Measurements from ENCODE around the gene HYCC1.

Gene HYCC1

GRCh38 chr7:23016345-23017253 is 2.7 kb upstream of the HYCC1 start:
- Histone ChIP-seq H3K9ac (ENCODE audit: low read depth, low read length) (no peak overlapping the region), H3K27me3 (ENCODE audit: control insufficient read depth, insufficient read depth, low read length) (no peaks in the 10 kb centered on the region), H3K27ac (ENCODE audit: low read depth, low read length) (no peak overlapping the region), H3K36me3 (ENCODE audit: control insufficient read depth, insufficient read depth, low read length) (no peaks in the 10 kb centered on the region), H3K4me3 (ENCODE audit: low read depth, low read length) (no peak overlapping the region), H3K9me3 (ENCODE audit: control insufficient read depth, insufficient read depth, low read length) (no peaks in the 10 kb centered on the region), H3K4me1 (ENCODE audit: control insufficient read depth, insufficient read depth, low read length) (peaks cover 22% of the 10 kb centered on the region)

GRCh38 chr7:23014681-23015080 is 751 bp upstream of the HYCC1 start:
- H3K9me3 ChIP-seq (ENCODE audit: control insufficient read depth, insufficient read depth, low read length) = no peaks in the 10 kb centered on the region
- no peaks in the 10 kb centered on the region for H3K27me3 ChIP-seq (ENCODE audit: control insufficient read depth, insufficient read depth, low read length)
- no peak overlapping the region for H3K4me3 ChIP-seq (ENCODE audit: low read depth, low read length)
- peaks cover 41% of the 10 kb centered on the region for H3K4me1 ChIP-seq (ENCODE audit: control insufficient read depth, insufficient read depth, low read length)
- H3K27ac ChIP-seq (ENCODE audit: low read depth, low read length) = no peak overlapping the region
- no peaks in the 10 kb centered on the region for H3K36me3 ChIP-seq (ENCODE audit: control insufficient read depth, insufficient read depth, low read length)
- H3K9ac ChIP-seq (ENCODE audit: low read depth, low read length) = no peak overlapping the region

DNA sequence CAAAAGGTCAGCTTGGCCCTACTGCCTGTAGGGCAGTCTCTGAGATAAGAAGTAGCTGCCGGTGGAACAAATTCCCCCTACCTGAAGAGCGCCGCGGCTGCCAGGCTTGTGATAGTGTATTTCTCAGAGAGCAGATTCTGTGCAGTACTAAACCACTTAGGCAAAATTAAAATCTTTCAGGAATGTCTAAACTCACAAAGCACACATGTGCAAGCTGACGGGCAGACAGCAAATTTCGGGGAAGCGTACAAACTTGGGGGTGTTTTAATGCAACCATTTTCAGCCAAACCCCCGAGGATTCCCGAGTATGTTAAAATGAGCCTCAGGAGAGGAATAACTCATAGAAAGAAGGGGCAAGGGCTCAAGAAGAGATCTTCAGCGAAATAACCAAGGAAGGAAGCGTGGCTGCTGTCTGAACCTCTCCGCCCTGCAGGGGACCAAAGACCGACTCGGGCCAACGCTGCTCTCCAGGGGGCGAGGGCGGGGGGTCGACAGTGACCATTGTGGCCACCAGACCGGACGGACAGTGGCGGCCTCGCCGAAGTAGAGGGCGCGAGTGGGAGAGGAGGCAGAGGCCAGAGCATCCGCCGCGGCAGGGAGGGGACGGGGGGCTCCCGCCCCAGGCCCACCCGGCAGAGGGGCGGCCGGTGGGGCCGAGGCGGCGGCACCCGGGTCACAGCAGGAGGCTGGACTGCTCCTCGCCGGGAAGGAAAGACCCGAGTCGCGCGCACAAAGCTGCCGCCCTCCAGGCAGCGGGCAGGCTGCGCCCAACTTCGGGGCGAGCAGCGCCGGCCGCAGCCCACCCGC is 819 bp downstream of the HYCC1 start:
- H3K27me3 ChIP-seq (ENCODE audit: control insufficient read depth, insufficient read depth, low read length) = no peaks in the 10 kb centered on the region
- peaks cover 41% of the 10 kb centered on the region for H3K4me1 ChIP-seq (ENCODE audit: control insufficient read depth, insufficient read depth, low read length)
- H3K9ac ChIP-seq (ENCODE audit: low read depth, low read length) = peak overlapping the region; percentile 53
- no peaks in the 10 kb centered on the region for H3K9me3 ChIP-seq (ENCODE audit: control insufficient read depth, insufficient read depth, low read length)
- H3K4me3 ChIP-seq (ENCODE audit: low read depth, low read length) = peak overlapping the region; percentile 86
- no peaks in the 10 kb centered on the region for H3K36me3 ChIP-seq (ENCODE audit: control insufficient read depth, insufficient read depth, low read length)
- peak overlapping the region; percentile 87 for H3K27ac ChIP-seq (ENCODE audit: low read depth, low read length)

DNA sequence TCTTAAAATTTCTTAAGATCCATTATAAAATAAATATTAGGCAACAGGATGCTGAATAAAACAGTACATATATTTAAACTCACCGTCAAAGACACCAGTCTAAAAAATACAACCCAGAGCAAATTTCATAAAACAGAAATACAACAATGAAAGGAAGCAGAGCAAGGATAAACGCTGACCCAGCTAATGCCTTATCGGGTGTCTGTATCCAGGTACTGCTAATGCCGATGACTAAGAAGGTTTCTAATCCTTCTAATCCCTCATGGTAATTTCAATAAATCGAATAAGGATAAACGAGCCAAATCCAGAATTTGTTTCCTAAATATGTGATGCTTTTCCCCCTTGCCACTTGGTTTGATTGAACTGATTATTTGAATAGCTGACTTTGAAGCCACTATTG is 1.7 kb downstream of the HYCC1 start:
- Histone ChIP-seq H3K4me1 (ENCODE audit: control insufficient read depth, insufficient read depth, low read length) (peaks cover 41% of the 10 kb centered on the region), H3K27ac (ENCODE audit: low read depth, low read length) (no peak overlapping the region), H3K4me3 (ENCODE audit: low read depth, low read length) (peak overlapping the region; percentile 86), H3K9me3 (ENCODE audit: control insufficient read depth, insufficient read depth, low read length) (no peaks in the 10 kb centered on the region), H3K36me3 (ENCODE audit: control insufficient read depth, insufficient read depth, low read length) (no peaks in the 10 kb centered on the region), H3K27me3 (ENCODE audit: control insufficient read depth, insufficient read depth, low read length) (no peaks in the 10 kb centered on the region), H3K9ac (ENCODE audit: low read depth, low read length) (no peak overlapping the region)

GRCh38 chr7:23011222-23011924 is 2.6 kb downstream of the HYCC1 start:
- Histone ChIP-seq H3K27ac (ENCODE audit: low read depth, low read length) (no peak overlapping the region), H3K4me1 (ENCODE audit: control insufficient read depth, insufficient read depth, low read length) (peaks cover 46% of the 10 kb centered on the region), H3K4me3 (ENCODE audit: low read depth, low read length) (peak overlapping the region; percentile 86; the same call in 1 of the 2 replicates), H3K9me3 (ENCODE audit: control insufficient read depth, insufficient read depth, low read length) (no peaks in the 10 kb centered on the region), H3K36me3 (ENCODE audit: control insufficient read depth, insufficient read depth, low read length) (no peaks in the 10 kb centered on the region), H3K9ac (ENCODE audit: low read depth, low read length) (no peak overlapping the region), H3K27me3 (ENCODE audit: control insufficient read depth, insufficient read depth, low read length) (no peaks in the 10 kb centered on the region)

- Histone ChIP-seq H3K9ac (ENCODE audit: low read depth, low read length) (peak overlapping the region; percentile 8; the same call in 1 of the 2 replicates), H3K4me1 (ENCODE audit: control insufficient read depth, insufficient read depth, low read length) (peaks cover 45% of the 10 kb centered on the region), H3K4me3 (ENCODE audit: low read depth, low read length) (no peak overlapping the region), H3K27ac (ENCODE audit: low read depth, low read length) (peak overlapping the region; percentile 33), H3K36me3 (ENCODE audit: control insufficient read depth, insufficient read depth, low read length) (no peaks in the 10 kb centered on the region), H3K9me3 (ENCODE audit: control insufficient read depth, insufficient read depth, low read length) (no peaks in the 10 kb centered on the region), H3K27me3 (ENCODE audit: control insufficient read depth, insufficient read depth, low read length) (no peaks in the 10 kb centered on the region)
Observed at GRCh38 chr7:23009303-23009702, 4.6 kb downstream of the HYCC1 start.

GRCh38 chr7:23004247-23004520 is 9.7 kb downstream of the HYCC1 start:
- H3K9ac ChIP-seq (ENCODE audit: low read depth, low read length) = no peak overlapping the region
- H3K27ac ChIP-seq (ENCODE audit: low read depth, low read length) = no peak overlapping the region
- no peak overlapping the region for H3K4me3 ChIP-seq (ENCODE audit: low read depth, low read length)
- peaks cover 58% of the 10 kb centered on the region for H3K4me1 ChIP-seq (ENCODE audit: control insufficient read depth, insufficient read depth, low read length)
- no peaks in the 10 kb centered on the region for H3K36me3 ChIP-seq (ENCODE audit: control insufficient read depth, insufficient read depth, low read length)
- H3K27me3 ChIP-seq (ENCODE audit: control insufficient read depth, insufficient read depth, low read length) = no peaks in the 10 kb centered on the region
- no peaks in the 10 kb centered on the region for H3K9me3 ChIP-seq (ENCODE audit: control insufficient read depth, insufficient read depth, low read length)

GRCh38 chr7:23003505-23004246 is 10.3 kb downstream of the HYCC1 start:
- Histone ChIP-seq H3K36me3 (ENCODE audit: control insufficient read depth, insufficient read depth, low read length) (no peaks in the 10 kb centered on the region), H3K9me3 (ENCODE audit: control insufficient read depth, insufficient read depth, low read length) (no peaks in the 10 kb centered on the region), H3K9ac (ENCODE audit: low read depth, low read length) (no peak overlapping the region), H3K27ac (ENCODE audit: low read depth, low read length) (no peak overlapping the region), H3K4me1 (ENCODE audit: control insufficient read depth, insufficient read depth, low read length) (peaks cover 58% of the 10 kb centered on the region), H3K27me3 (ENCODE audit: control insufficient read depth, insufficient read depth, low read length) (no peaks in the 10 kb centered on the region), H3K4me3 (ENCODE audit: low read depth, low read length) (no peak overlapping the region)

DNA sequence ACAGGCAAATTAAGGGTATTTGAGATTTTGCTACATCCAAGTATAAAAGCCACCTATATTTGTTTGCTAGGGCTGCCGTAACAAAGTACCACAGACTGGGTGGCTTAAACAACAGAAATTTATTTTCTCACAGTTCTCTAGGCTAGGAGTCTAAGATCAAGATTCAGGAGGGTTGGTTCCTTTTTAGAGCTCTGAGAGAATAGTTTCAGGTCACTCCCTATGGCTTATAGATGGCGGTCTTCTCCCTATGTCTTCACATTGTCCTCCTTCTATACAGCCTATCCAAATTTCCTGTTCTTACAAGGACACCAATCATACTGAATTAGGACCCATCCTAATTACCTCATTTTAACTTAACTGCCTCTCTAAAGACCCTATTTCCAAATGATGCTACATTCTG is 11.2 kb downstream of the HYCC1 start:
- Histone ChIP-seq H3K4me1 (ENCODE audit: control insufficient read depth, insufficient read depth, low read length) (peaks cover 64% of the 10 kb centered on the region), H3K9me3 (ENCODE audit: control insufficient read depth, insufficient read depth, low read length) (no peaks in the 10 kb centered on the region), H3K36me3 (ENCODE audit: control insufficient read depth, insufficient read depth, low read length) (no peaks in the 10 kb centered on the region), H3K9ac (ENCODE audit: low read depth, low read length) (no peak overlapping the region), H3K27ac (ENCODE audit: low read depth, low read length) (no peak overlapping the region), H3K27me3 (ENCODE audit: control insufficient read depth, insufficient read depth, low read length) (no peaks in the 10 kb centered on the region), H3K4me3 (ENCODE audit: low read depth, low read length) (no peak overlapping the region)

GRCh38 chr7:23001610-23002009 is 12.3 kb downstream of the HYCC1 start:
- Histone ChIP-seq H3K9me3 (ENCODE audit: control insufficient read depth, insufficient read depth, low read length) (no peaks in the 10 kb centered on the region), H3K27ac (ENCODE audit: low read depth, low read length) (no peak overlapping the region), H3K4me1 (ENCODE audit: control insufficient read depth, insufficient read depth, low read length) (peaks cover 67% of the 10 kb centered on the region), H3K36me3 (ENCODE audit: control insufficient read depth, insufficient read depth, low read length) (no peaks in the 10 kb centered on the region), H3K27me3 (ENCODE audit: control insufficient read depth, insufficient read depth, low read length) (no peaks in the 10 kb centered on the region), H3K4me3 (ENCODE audit: low read depth, low read length) (no peak overlapping the region), H3K9ac (ENCODE audit: low read depth, low read length) (no peak overlapping the region)
